Measurements from ENCODE around the gene HDAC8.
"Not testable (repeated sequence)": the region's sequence is repeated elsewhere in the genome, so short reads cannot be mapped to it uniquely, and the experiment has no call there.

The HDAC8 gene

GRCh38 chrX:72495046-72495445 lies 77.6 kb downstream of the HDAC8 start:
- no peaks in the 10 kb centered on the region for H3K36me3 ChIP-seq (ENCODE audit: low read length)
- no peaks in the 10 kb centered on the region for H3K27me3 ChIP-seq (ENCODE audit: low read length)
- no peak overlapping the region for H3K27ac ChIP-seq (ENCODE audit: low read depth, low read length)
- no peaks in the 10 kb centered on the region for H3K9me2 ChIP-seq (replicated peaks; ENCODE audit: insufficient read depth, low read length)
- no peaks in the 10 kb centered on the region for H4K20me1 ChIP-seq (ENCODE audit: low read depth, low read length)
- no peak overlapping the region for H2AFZ ChIP-seq (ENCODE audit: low read depth, low read length, severe bottlenecking)
- H3K79me2 ChIP-seq (ENCODE audit: insufficient read depth, low read length), result no peaks in the 10 kb centered on the region
- H3K4me3 ChIP-seq (ENCODE audit: insufficient read depth, low read length, poor library complexity, severe bottlenecking), result no peak overlapping the region
- H3K4me2 ChIP-seq (ENCODE audit: low read depth, low read length, poor library complexity, severe bottlenecking), result no peak overlapping the region
- no peak for TF ChIP-seq EZH2phosphoT487 (conservative IDR thresholded peaks at IDR 0.05; ENCODE audit: low read length)
- TF ChIP-seq, protein P1, sequence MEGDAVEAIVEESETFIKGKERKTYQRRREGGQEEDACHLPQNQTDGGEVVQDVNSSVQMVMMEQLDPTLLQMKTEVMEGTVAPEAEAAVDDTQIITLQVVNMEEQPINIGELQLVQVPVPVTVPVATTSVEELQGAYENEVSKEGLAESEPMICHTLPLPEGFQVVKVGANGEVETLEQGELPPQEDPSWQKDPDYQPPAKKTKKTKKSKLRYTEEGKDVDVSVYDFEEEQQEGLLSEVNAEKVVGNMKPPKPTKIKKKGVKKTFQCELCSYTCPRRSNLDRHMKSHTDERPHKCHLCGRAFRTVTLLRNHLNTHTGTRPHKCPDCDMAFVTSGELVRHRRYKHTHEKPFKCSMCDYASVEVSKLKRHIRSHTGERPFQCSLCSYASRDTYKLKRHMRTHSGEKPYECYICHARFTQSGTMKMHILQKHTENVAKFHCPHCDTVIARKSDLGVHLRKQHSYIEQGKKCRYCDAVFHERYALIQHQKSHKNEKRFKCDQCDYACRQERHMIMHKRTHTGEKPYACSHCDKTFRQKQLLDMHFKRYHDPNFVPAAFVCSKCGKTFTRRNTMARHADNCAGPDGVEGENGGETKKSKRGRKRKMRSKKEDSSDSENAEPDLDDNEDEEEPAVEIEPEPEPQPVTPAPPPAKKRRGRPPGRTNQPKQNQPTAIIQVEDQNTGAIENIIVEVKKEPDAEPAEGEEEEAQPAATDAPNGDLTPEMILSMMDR (IDR thresholded peaks at IDR 0.05; ENCODE audit: insufficient read depth, low read length, poor library complexity, severe bottlenecking), result no peak
- no peaks in the 10 kb centered on the region for H3K9me3 ChIP-seq (ENCODE audit: insufficient read depth, low read length)
- no peak overlapping the region for H3K9ac ChIP-seq (ENCODE audit: low read length)
- no peaks in the 10 kb centered on the region for H3F3A ChIP-seq (ENCODE audit: insufficient read depth)

- no peak overlapping the region for H3K27ac ChIP-seq (ENCODE audit: low read depth, low read length)
- H3K79me2 ChIP-seq (ENCODE audit: insufficient read depth, low read length), result no peaks in the 10 kb centered on the region
- TF ChIP-seq EZH2phosphoT487 (conservative IDR thresholded peaks at IDR 0.05; ENCODE audit: low read length), result no peak
- TF ChIP-seq, protein P1 (IDR thresholded peaks at IDR 0.05; ENCODE audit: insufficient read depth, low read length, poor library complexity, severe bottlenecking), result no peak
- H3K36me3 ChIP-seq (ENCODE audit: low read length), result no peaks in the 10 kb centered on the region
- no peaks in the 10 kb centered on the region for H3F3A ChIP-seq (ENCODE audit: insufficient read depth)
- no peak overlapping the region for H2AFZ ChIP-seq (ENCODE audit: low read depth, low read length, severe bottlenecking)
- no peak overlapping the region for H3K4me2 ChIP-seq (ENCODE audit: low read depth, low read length, poor library complexity, severe bottlenecking)
- H3K9me2 ChIP-seq (replicated peaks; ENCODE audit: insufficient read depth, low read length), result no peaks in the 10 kb centered on the region
- H3K27me3 ChIP-seq (ENCODE audit: low read length), result no peaks in the 10 kb centered on the region
- H4K20me1 ChIP-seq (ENCODE audit: low read depth, low read length), result no peaks in the 10 kb centered on the region
- H3K9ac ChIP-seq (ENCODE audit: low read length), result no peak overlapping the region
- H3K4me3 ChIP-seq (ENCODE audit: insufficient read depth, low read length, poor library complexity, severe bottlenecking), result no peak overlapping the region
- no peaks in the 10 kb centered on the region for H3K9me3 ChIP-seq (ENCODE audit: insufficient read depth, low read length)
These were observed 80.1 kb downstream of the HDAC8 start for GRCh38 chrX:72492499-72492898.

DNA sequence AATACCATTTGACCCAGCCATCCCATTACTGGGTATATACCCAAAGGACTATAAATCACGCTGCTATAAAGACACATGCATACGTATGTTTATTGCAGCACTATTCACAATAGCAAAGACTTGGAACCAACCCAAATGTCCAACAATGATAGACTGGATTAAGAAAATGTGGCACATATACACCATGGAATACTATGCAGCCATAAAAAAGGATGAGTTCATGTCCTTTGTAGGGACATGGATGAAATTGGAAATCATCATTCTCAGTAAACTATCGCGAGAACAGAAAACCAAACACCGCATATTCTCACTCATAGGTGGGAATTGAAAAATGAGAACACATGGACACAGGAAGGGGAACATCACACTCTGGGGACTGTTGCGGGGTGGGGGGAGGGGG lies 82.4 kb downstream of the HDAC8 start:
- H3K9me2 ChIP-seq (replicated peaks; ENCODE audit: insufficient read depth, low read length); H3K4me3 ChIP-seq (ENCODE audit: insufficient read depth, low read length, poor library complexity, severe bottlenecking); H4K20me1 ChIP-seq (ENCODE audit: low read depth, low read length); H3K27me3 ChIP-seq (ENCODE audit: low read length); H3K9me3 ChIP-seq (ENCODE audit: insufficient read depth, low read length); H3K9ac ChIP-seq (ENCODE audit: low read length); H2AFZ ChIP-seq (ENCODE audit: low read depth, low read length, severe bottlenecking); H3K79me2 ChIP-seq (ENCODE audit: insufficient read depth, low read length); H3K4me2 ChIP-seq (ENCODE audit: low read depth, low read length, poor library complexity, severe bottlenecking); H3F3A ChIP-seq (ENCODE audit: insufficient read depth); H3K27ac ChIP-seq (ENCODE audit: low read depth, low read length); H3K36me3 ChIP-seq (ENCODE audit: low read length): not testable (repeated sequence)

DNA sequence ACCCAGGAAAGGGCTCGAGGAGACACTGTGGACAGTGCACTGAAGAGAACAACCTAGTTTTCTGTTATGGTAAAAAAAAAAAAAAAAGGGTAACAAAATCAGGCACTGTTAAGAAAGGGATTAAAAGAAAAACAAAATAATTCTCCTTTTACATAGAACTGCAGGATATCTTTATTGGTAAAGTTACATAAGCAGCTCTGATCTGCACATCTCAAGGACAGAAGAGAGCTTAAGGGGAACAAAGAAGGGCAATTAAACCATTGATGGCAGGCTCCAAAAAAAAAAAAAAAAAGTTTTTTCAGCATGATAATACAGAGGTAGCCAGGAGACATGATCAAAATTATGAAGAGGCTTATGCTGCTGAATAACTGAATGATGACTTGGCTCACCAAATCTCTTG lies 85.0 kb downstream of the HDAC8 start:
- Histone ChIP-seq H3K9me3 (ENCODE audit: insufficient read depth, low read length) (no peaks in the 10 kb centered on the region), H3K36me3 (ENCODE audit: low read length) (no peaks in the 10 kb centered on the region), H3K27me3 (ENCODE audit: low read length) (no peaks in the 10 kb centered on the region), H4K20me1 (ENCODE audit: low read depth, low read length) (no peaks in the 10 kb centered on the region), H3F3A (ENCODE audit: insufficient read depth) (no peaks in the 10 kb centered on the region), H3K9me2 (replicated peaks; ENCODE audit: insufficient read depth, low read length) (no peaks in the 10 kb centered on the region), H3K79me2 (ENCODE audit: insufficient read depth, low read length) (no peaks in the 10 kb centered on the region), H3K4me3 (ENCODE audit: insufficient read depth, low read length, poor library complexity, severe bottlenecking) (no peak overlapping the region), H3K9ac (ENCODE audit: low read length) (no peak overlapping the region), H2AFZ (ENCODE audit: low read depth, low read length, severe bottlenecking) (no peak overlapping the region), H3K27ac (ENCODE audit: low read depth, low read length) (no peak overlapping the region), H3K4me2 (ENCODE audit: low read depth, low read length, poor library complexity, severe bottlenecking) (no peak overlapping the region)
- no peak for TF ChIP-seq EZH2phosphoT487 (conservative IDR thresholded peaks at IDR 0.05; ENCODE audit: low read length)
- TF ChIP-seq, protein P1 (IDR thresholded peaks at IDR 0.05; ENCODE audit: insufficient read depth, low read length, poor library complexity, severe bottlenecking), result no peak

All from SU-DHL-6 (cell line).